HepG2 (cell line): ENCODE results near the gene OGA. TPM values are rescaled to one million over a fixed set of nuclear protein-coding genes. Genes with fewer than 3 reads are reported as not detected.
A peak's percentile ranks its signal among the peaks of the same experiment; 100 is the strongest.

Experiments
- AHR ChIP-seq: IDR thresholded peaks from 2 replicates; pipeline ENCODE4 v1.6.1; 2018; ENCODE audit warnings: missing genetic modification reagents, missing compliant biosample characterization
- JUN ChIP-seq: sonication (generic); formaldehyde crosslinking; IDR thresholded peaks from 2 replicates; pipeline ENCODE4 v1.4.0; 2020; ENCODE audit warnings: mild to moderate bottlenecking, missing genetic modification reagents
- KDM5A ChIP-seq: fragments of 200-600 bp; sonication (generic); IDR thresholded peaks from 2 replicates; pipeline ENCODE4 v1.7.0; 2018; ENCODE audit warnings: antibody characterized with exemption, mild to moderate bottlenecking, low read length, borderline replicate concordance
- MLLT10 ChIP-seq: sonication (generic); formaldehyde crosslinking; IDR thresholded peaks from 2 replicates; pipeline ENCODE4 v1.4.0; 2020; ENCODE audit warnings: missing genetic modification reagents
- NFIC ChIP-seq: IDR thresholded peaks from 2 replicates; pipeline ENCODE4 v1.6.1; 2012; ENCODE audit warnings: mild to moderate bottlenecking, low read length, inconsistent platforms
- NFKBIZ ChIP-seq: IDR thresholded peaks from 2 replicates; pipeline ENCODE4 v1.6.1; 2018; ENCODE audit warnings: missing genetic modification reagents, missing compliant biosample characterization
- PREB ChIP-seq: sonication (generic); formaldehyde crosslinking; IDR thresholded peaks from 2 replicates; pipeline ENCODE4 v1.4.0; 2020; ENCODE audit warnings: missing genetic modification reagents
- RXRA ChIP-seq: sonication (generic); formaldehyde crosslinking; IDR thresholded peaks from 2 replicates; pipeline ENCODE4 v1.5.1; 2020; ENCODE audit warnings: missing genetic modification reagents
- TOPORS ChIP-seq: sonication (generic); formaldehyde crosslinking; IDR thresholded peaks from 2 replicates; pipeline ENCODE4 v1.8.0; 2023; ENCODE audit warnings: mild to moderate bottlenecking, missing genetic modification reagents
- ZBTB25 ChIP-seq: IDR thresholded peaks from 2 replicates; pipeline ENCODE4 v1.6.1; 2018; ENCODE audit warnings: missing genetic modification reagents
- ZBTB7A ChIP-seq: sonication (generic); formaldehyde crosslinking; IDR thresholded peaks from 2 replicates; pipeline ENCODE4 v1.8.0; 2022; ENCODE audit warnings: mild to moderate bottlenecking, missing genetic modification reagents
- ZBTB8A ChIP-seq: sonication (generic); formaldehyde crosslinking; IDR thresholded peaks from 2 replicates; pipeline ENCODE4 v1.4.0; 2020; ENCODE audit warnings: mild to moderate bottlenecking, low read depth, missing genetic modification reagents, borderline replicate concordance
- ZNF10 ChIP-seq: sonication (generic); formaldehyde crosslinking; IDR thresholded peaks from 2 replicates; pipeline ENCODE4 v1.4.0; 2020; ENCODE audit warnings: mild to moderate bottlenecking, low read depth, missing genetic modification reagents, borderline replicate concordance
- ZNF296 ChIP-seq: sonication (generic); formaldehyde crosslinking; conservative IDR thresholded peaks from 2 replicates; pipeline ENCODE4 v1.5.0; 2020; ENCODE audit warnings: mild to moderate bottlenecking, missing genetic modification reagents
- ZNF326 ChIP-seq: sonication (generic); formaldehyde crosslinking; IDR thresholded peaks from 2 replicates; pipeline ENCODE4 v1.4.0; 2020; ENCODE audit warnings: missing genetic modification reagents, borderline replicate concordance
- ZNF33A ChIP-seq: sonication (generic); formaldehyde crosslinking; IDR thresholded peaks from 2 replicates; pipeline ENCODE4 v1.5.1; 2020; ENCODE audit warnings: missing genetic modification reagents, mild to moderate bottlenecking, moderate library complexity, borderline replicate concordance
- ZNF382 ChIP-seq: sonication (generic); formaldehyde crosslinking; IDR thresholded peaks from 2 replicates; pipeline ENCODE4 v1.5.0; 2020; ENCODE audit warnings: missing genetic modification reagents, mild to moderate bottlenecking, borderline replicate concordance
- ZNF512 ChIP-seq: sonication (generic); formaldehyde crosslinking; IDR thresholded peaks from 2 replicates; pipeline ENCODE4 v1.4.0; 2020; ENCODE audit warnings: mild to moderate bottlenecking, missing genetic modification reagents
- ZNF598 ChIP-seq: sonication (generic); formaldehyde crosslinking; IDR thresholded peaks from 2 replicates; pipeline ENCODE4 v1.5.1; 2020; ENCODE audit warnings: mild to moderate bottlenecking, missing genetic modification reagents, borderline replicate concordance
- ZNF687 ChIP-seq: sonication (generic); formaldehyde crosslinking; IDR thresholded peaks from 2 replicates; pipeline ENCODE4 v1.5.1; 2020; ENCODE audit warnings: mild to moderate bottlenecking, missing genetic modification reagents, moderate library complexity
- ZNF772 ChIP-seq: sonication (generic); formaldehyde crosslinking; IDR thresholded peaks from 2 replicates; pipeline ENCODE4 v1.5.0; 2020; ENCODE audit warnings: mild to moderate bottlenecking, missing genetic modification reagents
- ZNF775 ChIP-seq: sonication (generic); formaldehyde crosslinking; IDR thresholded peaks from 2 replicates; pipeline ENCODE4 v1.4.0; 2020; ENCODE audit warnings: missing genetic modification reagents, mild to moderate bottlenecking, moderate library complexity, borderline replicate concordance
- ZSCAN30 ChIP-seq: sonication (generic); formaldehyde crosslinking; IDR thresholded peaks from 2 replicates; pipeline ENCODE4 v1.5.0; 2020; ENCODE audit warnings: mild to moderate bottlenecking, missing genetic modification reagents
- polyA plus RNA-seq, 8 experiments: library from polyadenylated mRNA; depleted of rRNA in 3 of 8; stranded (reverse) in 7 of 8; unstranded in 1 of 8; fragments of >200 nt; fragmentation: Illumina TruSeq in 4 of 8; extraction: Trizol in 4 of 8; gene quantifications; 2 replicates each; pipeline versions ENCODE4 v1.2.1 to v1.2.3, GENCODE V29; 2011 to 2016; ENCODE audit warnings: low read depth in 4 of 8, missing spikeins in 1 of 8, mixed read lengths in 1 of 8; ENCODE audit not compliant: insufficient read depth in 1 of 8
- total RNA-seq, 5 experiments: library from RNA; depleted of rRNA; stranded (reverse); fragments of >200 nt; fragmentation: Illumina TruSeq; extraction: Trizol; gene quantifications; 2 replicates each; pipeline ENCODE4 v1.2.3, GENCODE V29; 2016; ENCODE audit warnings: low read depth in 1 of 5

Gene OGA
- total and polyA plus RNA-seq, 2 of the 13 experiments (the other 11 are each of a cell fraction or from before 2014, with no cell fraction given) = 33.2 to 39.8 TPM

- TF ChIP-seq ZNF687 (CRISPR knock-in tag) = peak; percentile 60
- no peak for TF ChIP-seq MLLT10 (CRISPR knock-in tag)
- TF ChIP-seq ZBTB8A (CRISPR knock-in tag) = no peak
- TF ChIP-seq ZBTB7A = no peak
- TF ChIP-seq JUN (CRISPR knock-in tag) = 0 out of 2 replicates have a peak, but pooled peaks have one; percentile 18
- TF ChIP-seq ZNF775 (CRISPR knock-in tag) = no peak
- no peak for TF ChIP-seq AHR (CRISPR knock-in tag)
- TF ChIP-seq ZNF512 = no peak
- no peak for TF ChIP-seq ZNF326 (CRISPR knock-in tag)
- TF ChIP-seq ZNF33A (CRISPR knock-in tag) = no peak
- no peak for TF ChIP-seq RXRA (CRISPR knock-in tag)
- peak; percentile 22; the same call in 1 of the 2 replicates for TF ChIP-seq NFKBIZ (CRISPR knock-in tag)
- no peak for TF ChIP-seq ZNF296 (CRISPR knock-in tag)
- no peak for TF ChIP-seq ZNF10
- TF ChIP-seq TOPORS (CRISPR knock-in tag) = no peak
- TF ChIP-seq ZNF382 (CRISPR knock-in tag) = no peak
- TF ChIP-seq KDM5A = no peak; the same call in 1 of the 2 replicates
- no peak for TF ChIP-seq ZBTB25 (CRISPR knock-in tag)
- peak; percentile 12; the same call in 1 of the 2 replicates for TF ChIP-seq ZNF772 (CRISPR knock-in tag)
- TF ChIP-seq PREB (CRISPR knock-in tag) = no peak
- no peak for TF ChIP-seq ZSCAN30 (CRISPR knock-in tag)
- no peak for TF ChIP-seq NFIC
- TF ChIP-seq ZNF598 = 0 out of 2 replicates have a peak, but pooled peaks have one; percentile 28
Observed at GRCh38 chr10:101818872-101819633, 809 bp upstream of the OGA start (continued).
